Left lobe of liver (tissue), 2 donors: ENCODE measurements around the gene ADGRF1. TPM values are rescaled to one million over a fixed set of nuclear protein-coding genes. Genes with fewer than 3 reads are reported as not detected.

Source experiments
- ATAC-seq: fragments of 200-7000 bp; cut with Tn5 transposase; one replicate; pipeline ENCODE4 v1.9.1; 2020; ENCODE audit warnings: mild to moderate bottlenecking, moderate library complexity
- DNase-seq: peaks from one replicate; pipeline ENCODE4 v3.0.0-alpha.2; 2020; ENCODE audit warnings: low spot score
- total RNA-seq: library from RNA; stranded (reverse); gene quantifications from one replicate; pipeline ENCODE4 v1.2.1, GENCODE V29; 2021
- donor health status: DM: no; HTN: no; CAD: no; lungs with moderate emphysema.
- donor health status: DM: no; HTN: yes; CAD: no.

The ADGRF1 gene
- total RNA-seq, 1 donor from 2014 or later, result 0.45 TPM

DNA sequence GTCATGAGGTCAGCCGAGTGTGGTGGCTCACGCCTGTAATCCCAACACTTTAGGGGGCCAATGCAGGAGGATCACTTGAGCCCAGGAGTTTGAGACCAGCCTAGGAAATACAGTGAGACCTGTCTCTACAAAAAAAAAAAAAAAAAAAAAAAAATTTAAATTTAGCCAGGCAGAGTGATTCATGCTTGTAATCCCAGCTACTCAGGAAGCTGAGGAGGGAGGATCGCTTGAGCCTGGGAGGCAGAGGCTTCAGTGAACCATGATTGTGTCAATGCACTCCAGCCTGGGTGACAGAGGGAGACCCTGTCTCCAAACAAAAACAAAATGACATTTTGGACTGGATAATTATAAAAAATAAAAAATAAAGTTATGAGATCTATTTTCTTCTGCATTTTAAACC, 56.2 kb downstream of the ADGRF1 start:
- no peak for ATAC-seq
- DNase-seq, result no peak

DNA sequence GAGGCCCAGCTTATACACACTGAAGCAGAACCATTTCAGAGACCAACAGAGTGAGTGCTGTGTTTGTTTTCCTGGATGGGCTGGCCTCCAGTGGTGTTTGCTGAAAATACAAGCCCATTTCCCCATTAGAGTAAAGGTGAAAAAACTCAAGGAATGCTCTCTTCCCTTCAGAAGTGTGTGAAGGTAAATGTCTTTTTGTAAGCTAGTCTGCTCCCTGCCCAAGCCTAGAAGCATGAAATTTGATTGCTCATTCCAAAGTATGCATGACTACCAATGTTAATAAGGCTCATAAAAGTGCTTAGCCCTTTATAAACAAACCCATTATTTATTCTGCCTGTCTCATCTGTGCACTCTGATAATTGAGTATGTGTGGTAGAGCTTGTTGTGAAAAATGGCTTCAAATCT, 59.1 kb downstream of the ADGRF1 start:
- DNase-seq (no peak), ATAC-seq (no peak)

DNA sequence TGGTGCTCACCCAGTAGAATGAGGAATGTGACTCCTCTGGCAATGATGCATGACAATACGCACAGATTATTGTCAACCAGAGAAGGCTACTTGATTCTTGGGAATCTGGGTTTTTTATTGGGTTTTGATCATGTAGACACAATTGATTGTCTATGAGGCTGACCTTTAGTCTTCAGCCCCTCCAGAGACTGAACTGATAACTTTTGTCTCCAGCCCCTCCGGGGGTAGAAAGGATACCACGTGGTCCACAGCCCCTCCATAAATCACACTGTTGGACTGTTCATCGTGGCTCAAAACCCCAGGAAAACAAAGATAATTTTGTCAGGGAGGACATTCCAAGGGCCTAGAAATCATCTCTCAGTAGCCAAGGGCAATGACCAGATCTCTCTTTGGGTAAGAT, 62.9 kb downstream of the ADGRF1 start:
- no peak for DNase-seq
- ATAC-seq, result no peak

DNA sequence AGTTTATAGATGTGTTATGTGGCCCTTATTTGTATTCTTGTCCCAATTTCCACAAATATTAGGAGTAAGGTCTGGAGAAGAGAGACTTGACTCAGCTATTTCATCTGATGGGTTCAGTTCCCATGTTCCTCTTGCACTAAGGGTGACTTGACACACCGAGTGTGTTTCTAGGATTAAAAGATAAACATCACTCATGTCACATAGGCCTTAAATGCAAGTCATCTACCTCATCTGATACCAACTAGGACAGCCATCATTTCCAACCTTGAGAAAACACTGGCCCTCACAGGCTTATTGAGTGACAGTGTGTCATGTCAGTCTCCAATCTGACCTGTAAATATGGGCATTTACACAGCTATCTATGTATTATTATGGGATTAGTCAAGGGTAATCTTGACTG, 67.3 kb downstream of the ADGRF1 start:
- DNase-seq, result no peak
- no peak for ATAC-seq

DNA sequence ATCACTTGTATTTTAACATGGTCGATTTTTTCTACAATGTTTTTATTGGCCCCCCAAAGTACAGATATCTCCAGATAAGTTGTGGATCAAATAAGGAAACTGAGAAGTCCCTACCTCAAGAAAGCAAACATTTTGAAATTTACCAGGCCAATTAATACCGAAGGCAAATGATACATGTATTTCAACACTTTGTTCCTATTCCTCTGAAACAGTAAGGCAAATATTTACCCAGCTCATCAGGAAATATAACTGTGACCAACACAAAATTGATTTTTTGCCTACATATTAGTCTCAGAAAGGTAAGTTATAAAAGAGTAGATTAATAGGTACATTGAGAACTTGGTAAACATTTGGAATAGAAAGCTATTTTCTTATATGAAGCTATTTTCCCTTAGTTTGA, 69.1 kb downstream of the ADGRF1 start:
- peak; percentile 38 for ATAC-seq
- no peak for DNase-seq

DNA sequence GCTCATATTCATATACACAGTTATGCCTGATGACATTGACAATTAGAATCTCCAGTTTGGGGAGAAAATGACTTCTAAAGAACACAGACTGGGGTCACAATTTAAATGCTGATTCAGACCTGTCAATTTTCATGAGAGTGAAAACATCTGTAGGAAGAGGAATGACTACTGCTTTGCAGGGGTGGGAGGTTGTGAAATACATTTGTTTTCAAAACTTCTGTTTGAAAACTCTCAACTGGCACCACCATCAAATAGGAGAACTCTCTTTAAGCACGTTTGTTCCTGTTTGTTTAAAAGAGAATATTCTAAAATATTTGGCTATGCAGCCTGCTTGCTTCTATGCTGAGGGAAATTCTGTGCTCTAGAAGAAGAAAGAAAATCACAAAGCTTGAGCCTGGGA, 69.6 kb downstream of the ADGRF1 start:
- DNase-seq, result no peak
- no peak for ATAC-seq

DNA sequence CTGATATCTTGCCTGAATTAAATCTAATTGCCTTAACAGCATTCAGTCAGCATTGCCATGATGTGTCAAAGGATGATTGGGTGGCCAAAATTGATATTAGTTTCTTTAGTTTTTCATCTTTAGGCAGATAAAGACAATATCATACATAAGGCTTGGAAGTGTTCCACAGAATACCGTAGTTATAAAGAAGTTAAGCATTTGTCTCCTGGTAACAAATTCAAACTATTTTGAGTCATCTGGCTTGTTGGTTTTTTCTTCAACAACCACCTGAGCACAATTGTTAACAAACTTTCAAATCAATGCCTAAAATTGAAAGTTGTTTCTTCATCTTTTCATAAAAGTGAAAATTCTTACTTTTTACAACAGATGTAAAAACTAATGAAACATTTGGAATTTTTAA, 72.9 kb downstream of the ADGRF1 start:
- DNase-seq (no peak), ATAC-seq (no peak)

DNA sequence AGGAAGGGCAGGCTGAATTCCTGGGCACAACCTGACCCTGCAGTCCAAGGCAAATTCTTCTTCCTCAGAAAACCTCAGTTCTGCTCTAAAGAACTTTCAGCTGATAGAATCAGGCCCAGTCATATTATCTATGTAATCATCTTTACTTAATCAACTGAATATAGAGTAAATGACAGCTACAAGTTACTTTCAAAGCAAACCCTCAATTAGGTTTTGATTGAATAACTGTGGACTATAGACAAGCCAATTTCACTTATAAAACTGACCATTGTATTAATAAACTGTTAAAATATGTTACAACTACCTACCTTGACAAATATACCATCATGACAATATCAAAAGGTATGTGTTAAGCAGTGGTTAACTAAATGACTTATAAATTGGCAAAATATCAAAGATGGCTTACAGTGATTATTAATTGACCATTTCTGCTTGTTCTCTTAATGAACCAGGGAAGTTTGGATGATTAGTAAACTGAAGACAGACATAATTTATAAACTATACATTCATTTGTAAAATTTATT, 74.2 kb downstream of the ADGRF1 start:
- no peak for DNase-seq
- ATAC-seq, result no peak

DNA sequence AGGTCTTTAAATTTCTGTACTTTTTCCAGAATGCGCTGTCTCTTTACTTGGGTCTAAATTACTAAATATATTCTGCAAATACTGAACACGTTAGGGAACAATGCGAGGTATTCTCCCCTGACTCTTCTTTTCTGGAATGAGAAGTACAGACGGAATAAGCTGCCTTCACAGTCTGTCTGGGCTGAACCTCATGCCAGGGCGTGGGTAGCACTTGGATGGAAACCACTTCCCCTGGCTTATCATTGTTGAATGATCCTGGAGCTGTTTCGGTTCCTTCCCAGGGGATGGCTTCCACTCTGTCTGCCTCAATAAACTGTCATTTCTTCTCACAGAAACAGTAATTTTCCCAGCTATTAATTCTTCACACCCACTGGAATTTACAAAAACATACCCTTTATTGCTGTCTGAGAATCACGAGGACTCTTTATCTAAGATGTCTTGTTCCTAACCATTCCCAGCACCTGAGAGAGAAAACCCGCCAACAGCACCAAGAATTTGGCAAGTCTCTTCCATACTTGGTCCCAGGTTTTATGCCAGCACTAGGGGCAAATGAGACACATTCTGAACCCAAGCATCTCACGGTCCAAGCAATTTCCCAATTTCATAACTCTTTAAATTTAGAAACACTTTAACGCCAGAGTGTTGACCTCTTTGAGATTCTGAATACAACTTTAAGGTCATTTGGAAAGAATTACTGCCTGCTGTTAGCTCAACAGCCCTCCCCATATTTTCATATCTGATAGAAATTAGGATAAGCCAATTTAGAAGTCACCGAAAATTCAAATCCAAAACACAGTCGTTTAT, 77.2 kb downstream of the ADGRF1 start:
- no peak for DNase-seq
- no peak for ATAC-seq

DNA sequence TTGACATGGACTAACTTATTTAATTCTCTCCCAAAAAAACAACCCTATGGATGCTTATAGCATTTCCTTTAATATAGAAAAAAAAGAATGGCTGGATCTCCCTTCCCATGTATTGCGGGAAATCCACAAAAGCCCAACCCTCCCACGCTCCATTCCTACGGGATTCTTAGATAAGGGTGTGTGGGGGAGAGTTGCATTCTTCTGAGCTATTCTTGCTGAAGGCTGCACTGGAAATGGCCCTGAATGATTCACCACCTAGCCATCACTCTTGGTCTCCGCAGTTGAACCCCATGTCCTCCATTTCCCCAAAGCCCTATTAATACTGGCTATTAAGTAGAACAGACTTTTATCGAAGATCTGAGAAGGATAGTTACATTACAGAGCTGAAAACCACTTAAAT, 78.5 kb downstream of the ADGRF1 start:
- ATAC-seq, result no peak
- no peak for DNase-seq

DNA sequence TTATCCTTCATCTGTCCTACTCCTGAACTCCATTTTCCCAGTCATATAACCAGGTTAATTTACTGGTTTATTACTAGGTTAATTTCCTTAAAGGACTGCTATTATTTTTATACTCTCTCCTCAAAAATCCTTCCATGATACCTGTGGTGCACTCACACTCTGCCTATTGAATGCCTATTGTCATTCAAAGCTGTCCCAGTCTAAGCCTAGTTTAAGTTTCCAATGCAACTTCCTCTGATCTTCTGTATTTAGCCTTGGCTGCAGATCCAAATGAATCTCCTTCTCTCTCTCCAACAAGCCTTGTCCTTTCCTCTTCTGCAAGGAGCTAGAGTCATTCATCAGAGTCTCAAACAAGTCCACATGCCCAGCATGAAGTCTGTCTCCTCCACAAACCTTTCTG, 79.1 kb downstream of the ADGRF1 start:
- DNase-seq (no peak), ATAC-seq (no peak)

DNA sequence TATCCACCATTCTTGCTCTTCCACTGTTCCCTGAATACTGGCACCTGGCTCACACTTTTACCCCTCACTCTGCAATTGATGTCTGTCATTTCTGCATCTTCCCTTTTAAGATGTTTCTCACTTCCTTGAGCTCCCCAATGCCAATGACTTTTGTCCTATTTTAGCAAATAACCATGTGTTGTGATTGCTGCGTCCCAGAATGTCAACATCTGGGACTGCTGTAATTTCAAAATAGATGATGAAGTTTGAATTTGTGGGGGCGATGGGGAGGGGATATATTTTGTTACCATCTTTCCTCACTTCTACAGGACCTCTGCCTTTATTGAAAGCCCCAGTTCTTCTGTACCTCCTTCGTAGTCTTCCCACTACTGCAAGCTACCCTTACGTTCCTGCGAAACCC, 80.4 kb downstream of the ADGRF1 start:
- DNase-seq (no peak), ATAC-seq (no peak)

DNA sequence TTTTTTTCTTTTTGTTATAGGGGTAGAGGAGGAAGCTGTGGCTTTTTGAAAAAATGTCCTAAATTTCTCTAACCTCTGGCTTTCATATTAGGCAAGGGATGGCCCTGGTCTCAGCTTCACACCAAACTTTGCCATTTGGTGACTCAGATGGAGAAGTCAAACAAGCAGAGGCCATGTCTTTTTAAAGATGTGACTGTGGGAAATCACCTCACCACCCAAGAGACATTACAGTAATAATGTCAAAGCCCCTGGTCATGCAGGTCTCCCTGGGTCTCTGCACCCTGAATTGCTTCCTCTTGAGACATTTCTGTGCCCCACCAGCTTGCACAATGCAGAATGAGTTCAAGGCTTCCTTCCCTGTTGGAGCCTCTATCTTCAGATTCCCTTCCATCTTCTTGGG, 80.9 kb downstream of the ADGRF1 start:
- DNase-seq (no peak), ATAC-seq (no peak)

DNA sequence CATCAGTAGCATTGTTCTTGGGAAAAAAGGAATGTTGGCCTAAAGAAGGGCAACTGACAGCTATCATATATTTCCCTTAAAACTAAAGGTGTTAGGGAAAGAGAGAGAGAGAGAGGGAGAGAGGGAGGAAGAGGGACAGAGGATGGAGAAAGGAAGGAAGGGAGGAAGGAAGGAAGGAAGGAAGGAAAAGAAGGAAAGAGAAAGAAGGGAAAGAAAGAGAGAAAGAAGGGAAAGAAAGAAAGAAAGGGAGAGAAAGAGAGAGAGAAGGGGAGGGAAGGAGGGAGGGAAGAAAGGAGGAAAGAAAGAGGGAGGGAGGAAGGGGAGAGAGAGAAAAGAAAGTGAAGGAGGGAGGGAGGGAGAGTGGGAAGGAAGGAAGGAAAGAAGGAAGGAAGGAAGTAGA, 82.7 kb downstream of the ADGRF1 start:
- DNase-seq (no peak), ATAC-seq (no peak)

DNA sequence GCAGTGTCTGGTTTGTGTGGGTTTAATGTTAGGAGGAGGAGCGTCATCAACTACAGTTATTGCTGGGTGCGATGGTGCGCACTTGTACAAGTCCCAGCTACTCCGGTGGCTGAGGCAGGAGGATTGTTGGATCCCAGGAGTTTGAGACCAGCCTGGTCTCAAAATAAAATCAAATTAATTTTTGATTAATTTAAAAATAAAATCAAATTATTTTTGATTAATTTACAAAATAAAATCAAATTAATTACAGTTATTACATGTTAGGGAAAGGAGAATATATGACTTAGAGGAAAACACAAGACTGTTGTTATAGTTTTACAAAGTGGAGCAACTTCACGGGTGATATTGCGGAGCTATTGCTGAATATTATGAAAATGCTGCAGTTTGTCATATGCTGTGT, 85.7 kb downstream of the ADGRF1 start:
- ATAC-seq, result no peak
- DNase-seq, result no peak

DNA sequence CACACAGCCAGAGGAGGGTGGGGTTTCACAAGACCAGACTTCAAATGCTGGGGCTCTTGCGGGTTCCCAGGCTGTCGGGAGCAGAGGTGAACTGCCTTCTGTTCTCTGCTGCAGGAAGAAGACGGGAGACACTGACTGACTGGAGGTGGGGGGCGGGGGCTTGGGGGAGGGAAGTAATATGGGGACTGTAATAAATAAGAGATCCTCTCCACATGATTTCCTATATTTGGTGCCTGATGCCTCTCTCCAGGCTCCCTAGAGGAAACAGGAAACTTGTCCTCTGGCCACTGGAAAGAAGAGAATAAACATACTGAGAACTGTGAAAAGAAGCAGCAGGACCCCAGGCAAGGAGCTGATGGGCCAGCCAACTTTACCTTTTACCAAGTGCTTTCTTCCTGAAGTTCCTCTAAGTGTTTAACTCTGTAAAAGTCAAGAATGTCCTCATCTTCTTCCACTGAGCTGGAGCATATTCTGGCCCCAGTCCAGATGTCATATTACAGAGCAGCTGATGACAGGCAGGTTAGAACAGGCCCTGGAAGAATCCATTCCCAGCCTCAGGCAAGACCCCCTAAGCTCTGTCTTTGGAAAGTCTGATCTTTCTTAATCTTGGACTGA, 87.2 kb downstream of the ADGRF1 start:
- DNase-seq (no peak), ATAC-seq (peak; percentile 47)

DNA sequence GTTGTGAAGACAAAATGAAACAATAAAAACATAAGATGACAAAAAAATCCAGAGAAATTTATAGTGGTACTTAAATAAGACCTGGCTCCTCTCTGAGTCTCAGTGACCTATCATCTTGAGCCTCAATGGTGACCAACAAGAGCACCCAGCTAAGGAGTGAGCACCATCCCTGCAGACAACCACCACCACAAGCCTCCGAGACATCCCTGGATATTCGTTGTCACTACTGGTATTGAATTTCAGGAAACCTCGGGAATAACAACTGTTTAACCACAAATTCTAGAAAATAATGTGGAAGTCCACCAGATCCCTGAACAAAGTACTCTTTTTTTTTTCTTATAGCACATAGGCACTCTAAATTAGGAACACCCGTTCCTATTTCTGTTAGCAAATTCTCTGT, 88.2 kb downstream of the ADGRF1 start:
- ATAC-seq (no peak), DNase-seq (no peak)

DNA sequence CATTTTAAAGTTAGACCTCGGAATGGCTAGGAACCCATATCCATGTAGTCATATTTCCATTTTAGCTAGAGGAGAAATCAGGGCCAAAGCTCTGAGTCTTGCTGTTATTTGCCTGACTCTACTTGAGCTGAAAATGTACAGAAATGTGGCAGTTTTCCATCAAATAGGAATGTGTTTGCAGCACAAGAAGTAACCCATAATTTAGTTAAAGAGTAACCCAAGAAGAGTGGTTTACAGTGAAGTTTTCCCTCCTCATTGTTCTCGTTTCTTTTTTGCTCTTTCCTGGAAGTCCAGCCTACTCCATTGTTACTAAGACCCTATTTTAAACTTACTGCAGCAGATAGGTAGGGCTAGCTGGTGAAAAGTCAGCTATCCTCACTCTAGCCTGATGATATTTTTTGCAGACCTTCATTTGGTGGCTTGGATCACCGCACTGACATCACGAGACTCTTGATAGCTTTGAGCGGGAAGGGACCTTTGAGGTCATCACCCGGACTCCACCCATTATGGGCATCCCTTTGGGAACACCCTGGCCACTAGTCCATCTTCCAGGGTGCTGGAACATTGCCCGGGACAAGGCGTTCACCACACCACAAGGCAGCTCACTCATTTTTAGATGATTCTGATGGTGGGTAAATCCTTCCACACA, 92.4 kb downstream of the ADGRF1 start:
- DNase-seq, result no peak
- peak; percentile 48 for ATAC-seq

DNA sequence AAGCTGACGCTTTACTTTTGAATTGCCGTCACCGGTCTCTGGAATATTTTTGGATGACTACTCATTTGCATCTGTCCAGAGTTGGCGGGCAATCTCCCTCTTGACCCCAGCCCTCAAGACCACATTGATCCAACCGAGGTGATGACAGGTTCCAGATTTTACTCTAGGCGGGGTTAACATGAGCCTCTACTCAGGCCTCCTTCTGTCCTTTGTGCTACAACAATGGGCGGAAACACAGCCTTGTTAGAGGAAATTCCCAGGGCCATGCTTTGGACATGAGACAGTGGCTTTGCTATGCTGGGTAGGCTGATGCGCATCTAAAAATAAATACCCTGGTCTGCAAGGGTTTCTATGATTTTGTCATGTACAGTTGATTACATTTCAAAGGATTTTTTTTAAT, 93.4 kb downstream of the ADGRF1 start:
- DNase-seq, result no peak

More for the DNA sequence above, 93.4 kb downstream of the ADGRF1 start:
- ATAC-seq, result peak; percentile 60
